CD4-positive, alpha-beta T cell treated with Interleukin-15 for 4 hours (primary cell): ENCODE results near the gene TYW1.
"Not testable (repeated sequence)": the region's sequence is repeated elsewhere in the genome, so short reads cannot be mapped to it uniquely, and the experiment has no call there.

ENCODE experiments used
- DNase-seq: peaks from one replicate; pipeline ENCODE4 v3.0.0-alpha.2; 2020; ENCODE audit warnings: low spot score

TYW1 gene

GRCh38 chr7:67134912-67135311, 138.3 kb downstream of the TYW1 start:
- DNase-seq: not testable (repeated sequence)

- not testable (repeated sequence) for DNase-seq
Measured at GRCh38 chr7:67135617-67136486, 139.2 kb downstream of the TYW1 start.

GRCh38 chr7:67137489-67137888, 140.9 kb downstream of the TYW1 start:
- DNase-seq: not testable (repeated sequence)

GRCh38 chr7:67139876-67140275, 143.2 kb downstream of the TYW1 start:
- not testable (repeated sequence) for DNase-seq

GRCh38 chr7:67141001-67141400, 144.4 kb downstream of the TYW1 start:
- DNase-seq: not testable (repeated sequence)

- not testable (repeated sequence) for DNase-seq
Measured at GRCh38 chr7:67143091-67143786, 146.6 kb downstream of the TYW1 start.

- DNase-seq: not testable (repeated sequence)
Measured at GRCh38 chr7:67145581-67146193, 149.1 kb downstream of the TYW1 start.

- DNase-seq: not testable (repeated sequence)
Measured at GRCh38 chr7:67149131-67149530, 152.5 kb downstream of the TYW1 start.

GRCh38 chr7:67154374-67154773, 157.7 kb downstream of the TYW1 start:
- DNase-seq: not testable (repeated sequence)

GRCh38 chr7:67156064-67156463, 159.4 kb downstream of the TYW1 start:
- DNase-seq: not testable (repeated sequence)

GRCh38 chr7:67163285-67163684, 166.7 kb downstream of the TYW1 start:
- peak; percentile 44 for DNase-seq

GRCh38 chr7:67171151-67171550, 174.5 kb downstream of the TYW1 start:
- not testable (repeated sequence) for DNase-seq

GRCh38 chr7:67176730-67177129, 180.1 kb downstream of the TYW1 start:
- DNase-seq: not testable (repeated sequence)

- DNase-seq: not testable (repeated sequence)
Measured at GRCh38 chr7:67178915-67179688, 182.5 kb downstream of the TYW1 start.

- not testable (repeated sequence) for DNase-seq
Measured at GRCh38 chr7:67182956-67183750, 186.5 kb downstream of the TYW1 start.

- DNase-seq: not testable (repeated sequence)
Measured at GRCh38 chr7:67184912-67185659, 188.5 kb downstream of the TYW1 start.

GRCh38 chr7:67185660-67186129, 189.1 kb downstream of the TYW1 start:
- DNase-seq: not testable (repeated sequence)

GRCh38 chr7:67189160-67189559, 192.5 kb downstream of the TYW1 start:
- DNase-seq: not testable (repeated sequence)

- DNase-seq: not testable (repeated sequence)
Measured at GRCh38 chr7:67189801-67190465, 193.3 kb downstream of the TYW1 start.
